Measurements from ENCODE around the gene ATG14.

- TF ChIP-seq POLR2A (IDR thresholded peaks at IDR 0.05; ENCODE audit: extremely low read depth, insufficient read length), result no peak
- no peak for TF ChIP-seq MAX (IDR thresholded peaks at IDR 0.05; ENCODE audit: low read depth, low read length)
These were observed 54.7 kb downstream of the ATG14 start for GRCh38 chr14:55356913-55357312.

Data from NB4 (cell line).